ENCODE results near the gene ZNRD2.

The ZNRD2 gene

GRCh38 chr11:65593518-65594414 lies 23.5 kb downstream of the ZNRD2 start:
- Mint-ChIP-seq H3K27ac (peak overlapping the region; percentile 65), H3K27me3 (no peaks in the 10 kb centered on the region), H3K4me1 (ENCODE audit: low read depth) (peaks cover 26% of the 10 kb centered on the region), H3K9me3 (no peaks in the 10 kb centered on the region), H3K36me3 (ENCODE audit: low read depth) (peaks cover 10% of the 10 kb centered on the region), H3K4me3 (no peak overlapping the region)

- H3K27ac Mint-ChIP-seq, result no peak overlapping the region
- H3K4me1 Mint-ChIP-seq (ENCODE audit: low read depth), result peaks cover 14% of the 10 kb centered on the region
- no peaks in the 10 kb centered on the region for H3K27me3 Mint-ChIP-seq
- H3K36me3 Mint-ChIP-seq (ENCODE audit: low read depth), result peaks cover 14% of the 10 kb centered on the region
- H3K4me3 Mint-ChIP-seq, result no peak overlapping the region
- H3K9me3 Mint-ChIP-seq, result no peaks in the 10 kb centered on the region
Measured at GRCh38 chr11:65595131-65595530, 24.9 kb downstream of the ZNRD2 start.

- Mint-ChIP-seq H3K27ac (no peak within 1 kb of the TSS), H3K4me3 (no peak within 1 kb of the TSS), H3K36me3 (ENCODE audit: low read depth) (peaks cover 9% of the 10 kb centered on the region), H3K4me1 (ENCODE audit: low read depth) (peaks cover 9% of the 10 kb centered on the region), H3K27me3 (no peaks in the 10 kb centered on the region), H3K9me3 (no peaks in the 10 kb centered on the region)
Measured at GRCh38 chr11:65595543-65596281, 25.4 kb downstream of the ZNRD2 start, which contains the start of gene KCNK7. Gene KCNK7 (minus strand): TSS chr11:65595800. CDS start chr11:65595772, 28 bp downstream.

GRCh38 chr11:65596520-65596919 lies 26.2 kb downstream of the ZNRD2 start:
- Mint-ChIP-seq H3K36me3 (ENCODE audit: low read depth) (peaks cover 9% of the 10 kb centered on the region), H3K27me3 (no peaks in the 10 kb centered on the region), H3K4me1 (ENCODE audit: low read depth) (peaks cover 9% of the 10 kb centered on the region), H3K9me3 (no peaks in the 10 kb centered on the region), H3K27ac (no peak overlapping the region), H3K4me3 (no peak overlapping the region)

- peaks cover 9% of the 10 kb centered on the region for H3K4me1 Mint-ChIP-seq (ENCODE audit: low read depth)
- no peak overlapping the region for H3K27ac Mint-ChIP-seq
- no peaks in the 10 kb centered on the region for H3K9me3 Mint-ChIP-seq
- H3K36me3 Mint-ChIP-seq (ENCODE audit: low read depth), result peaks cover 13% of the 10 kb centered on the region
- H3K27me3 Mint-ChIP-seq, result no peaks in the 10 kb centered on the region
- no peak overlapping the region for H3K4me3 Mint-ChIP-seq
Measured at GRCh38 chr11:65598258-65598699, 28.0 kb downstream of the ZNRD2 start.

- no peak overlapping the region for H3K27ac Mint-ChIP-seq
- no peaks in the 10 kb centered on the region for H3K27me3 Mint-ChIP-seq
Measured at GRCh38 chr11:65599216-65599954, 29.1 kb downstream of the ZNRD2 start.

GRCh38 chr11:65599955-65600246 lies 29.6 kb downstream of the ZNRD2 start:
- Mint-ChIP-seq H3K27me3 (no peaks in the 10 kb centered on the region), H3K9me3 (no peaks in the 10 kb centered on the region), H3K36me3 (ENCODE audit: low read depth) (peaks cover 20% of the 10 kb centered on the region), H3K4me1 (ENCODE audit: low read depth) (peaks cover 5% of the 10 kb centered on the region), H3K27ac (no peak overlapping the region), H3K4me3 (no peak overlapping the region)

More at GRCh38 chr11:65599216-65599954, 29.1 kb downstream of the ZNRD2 start:
- Mint-ChIP-seq H3K4me3 (no peak overlapping the region), H3K4me1 (ENCODE audit: low read depth) (peaks cover 5% of the 10 kb centered on the region), H3K36me3 (ENCODE audit: low read depth) (peaks cover 20% of the 10 kb centered on the region), H3K9me3 (no peaks in the 10 kb centered on the region)

GRCh38 chr11:65604258-65604657 lies 34.0 kb downstream of the ZNRD2 start:
- peaks cover 3% of the 10 kb centered on the region for H3K4me1 Mint-ChIP-seq (ENCODE audit: low read depth)
- peaks cover 33% of the 10 kb centered on the region for H3K36me3 Mint-ChIP-seq (ENCODE audit: low read depth)
- no peaks in the 10 kb centered on the region for H3K27me3 Mint-ChIP-seq
- no peaks in the 10 kb centered on the region for H3K9me3 Mint-ChIP-seq
- H3K4me3 Mint-ChIP-seq, result no peak overlapping the region
- no peak overlapping the region for H3K27ac Mint-ChIP-seq

GRCh38 chr11:65606876-65607613 lies 36.8 kb downstream of the ZNRD2 start:
- H3K9me3 Mint-ChIP-seq, result no peaks in the 10 kb centered on the region
- H3K4me1 Mint-ChIP-seq (ENCODE audit: low read depth), result peaks cover 27% of the 10 kb centered on the region
- H3K4me3 Mint-ChIP-seq, result no peak overlapping the region
- no peak overlapping the region for H3K27ac Mint-ChIP-seq
- H3K27me3 Mint-ChIP-seq, result no peaks in the 10 kb centered on the region
- H3K36me3 Mint-ChIP-seq (ENCODE audit: low read depth), result peaks cover 43% of the 10 kb centered on the region

GRCh38 chr11:65607614-65608426 lies 37.5 kb downstream of the ZNRD2 start:
- Mint-ChIP-seq H3K4me1 (ENCODE audit: low read depth) (peaks cover 35% of the 10 kb centered on the region), H3K27me3 (no peaks in the 10 kb centered on the region), H3K27ac (peak overlapping the region; percentile 45), H3K4me3 (no peak overlapping the region), H3K36me3 (ENCODE audit: low read depth) (peaks cover 49% of the 10 kb centered on the region), H3K9me3 (no peaks in the 10 kb centered on the region)

GRCh38 chr11:65609229-65609628 lies 39.0 kb downstream of the ZNRD2 start:
- Mint-ChIP-seq H3K4me3 (peak overlapping the region; percentile 28), H3K9me3 (no peaks in the 10 kb centered on the region), H3K36me3 (ENCODE audit: low read depth) (peaks cover 38% of the 10 kb centered on the region), H3K4me1 (ENCODE audit: low read depth) (peaks cover 40% of the 10 kb centered on the region), H3K27ac (peak overlapping the region; percentile 63), H3K27me3 (no peaks in the 10 kb centered on the region)

GRCh38 chr11:65609665-65610064 lies 39.4 kb downstream of the ZNRD2 start:
- peaks cover 40% of the 10 kb centered on the region for H3K4me1 Mint-ChIP-seq (ENCODE audit: low read depth)
- H3K4me3 Mint-ChIP-seq, result no peak overlapping the region
- peak overlapping the region; percentile 63 for H3K27ac Mint-ChIP-seq
- H3K27me3 Mint-ChIP-seq, result no peaks in the 10 kb centered on the region
- H3K9me3 Mint-ChIP-seq, result no peaks in the 10 kb centered on the region
- peaks cover 38% of the 10 kb centered on the region for H3K36me3 Mint-ChIP-seq (ENCODE audit: low read depth)

GRCh38 chr11:65610404-65610803 lies 40.1 kb downstream of the ZNRD2 start:
- Mint-ChIP-seq H3K27me3 (no peaks in the 10 kb centered on the region), H3K4me1 (ENCODE audit: low read depth) (peaks cover 41% of the 10 kb centered on the region), H3K36me3 (ENCODE audit: low read depth) (peaks cover 34% of the 10 kb centered on the region), H3K27ac (peak overlapping the region; percentile 22), H3K4me3 (peak overlapping the region; percentile 39), H3K9me3 (no peaks in the 10 kb centered on the region)
